ENCODE results near the gene CLIP4.

CLIP4 gene

GRCh38 chr2:29225814-29226213 is 110.6 kb downstream of the CLIP4 start:
- no peak for DNase-seq
- no peaks in the 10 kb centered on the region for H3K36me3 Mint-ChIP-seq (ENCODE audit: low read depth)
- peaks cover 17% of the 10 kb centered on the region for H3K4me1 Mint-ChIP-seq
- H3K27me3 Mint-ChIP-seq (ENCODE audit: low read depth, poor library complexity) = peaks cover 11% of the 10 kb centered on the region
- H3K9me3 Mint-ChIP-seq = no peaks in the 10 kb centered on the region
- TF ChIP-seq CTCF (IDR thresholded peaks at IDR 0.05) = no peak
- H3K27ac Mint-ChIP-seq = peak overlapping the region; percentile 46
- no peak overlapping the region for H3K4me3 Mint-ChIP-seq

GRCh38 chr2:29226375-29226774 is 111.2 kb downstream of the CLIP4 start:
- no peak overlapping the region for H3K27ac Mint-ChIP-seq
- no peaks in the 10 kb centered on the region for H3K9me3 Mint-ChIP-seq
- no peak for TF ChIP-seq CTCF (IDR thresholded peaks at IDR 0.05)
- no peak for DNase-seq
- peaks cover 20% of the 10 kb centered on the region for H3K4me1 Mint-ChIP-seq
- H3K4me3 Mint-ChIP-seq = no peak overlapping the region
- H3K36me3 Mint-ChIP-seq (ENCODE audit: low read depth) = no peaks in the 10 kb centered on the region
- peaks cover 13% of the 10 kb centered on the region for H3K27me3 Mint-ChIP-seq (ENCODE audit: low read depth, poor library complexity)

- Mint-ChIP-seq H3K27ac (no peak overlapping the region), H3K9me3 (no peaks in the 10 kb centered on the region), H3K4me1 (peaks cover 24% of the 10 kb centered on the region), H3K4me3 (no peak overlapping the region), H3K27me3 (ENCODE audit: low read depth, poor library complexity) (peaks cover 16% of the 10 kb centered on the region), H3K36me3 (ENCODE audit: low read depth) (no peaks in the 10 kb centered on the region)
- no peak for DNase-seq
- no peak for TF ChIP-seq CTCF (IDR thresholded peaks at IDR 0.05)
Observed at GRCh38 chr2:29226808-29227207, 111.6 kb downstream of the CLIP4 start.

- DNase-seq = no peak
- TF ChIP-seq CTCF (IDR thresholded peaks at IDR 0.05) = no peak
- H3K4me3 Mint-ChIP-seq = no peak overlapping the region
Observed at GRCh38 chr2:29227935-29228675, 112.9 kb downstream of the CLIP4 start.

GRCh38 chr2:29228947-29229346 is 113.7 kb downstream of the CLIP4 start:
- Mint-ChIP-seq H3K9me3 (no peaks in the 10 kb centered on the region), H3K4me3 (no peak overlapping the region), H3K4me1 (peaks cover 35% of the 10 kb centered on the region), H3K27me3 (ENCODE audit: low read depth, poor library complexity) (peaks cover 15% of the 10 kb centered on the region), H3K36me3 (ENCODE audit: low read depth) (no peaks in the 10 kb centered on the region), H3K27ac (no peak overlapping the region)
- no peak for TF ChIP-seq CTCF (IDR thresholded peaks at IDR 0.05)
- no peak for DNase-seq

More at GRCh38 chr2:29227935-29228675, 112.9 kb downstream of the CLIP4 start:
- Mint-ChIP-seq H3K9me3 (no peaks in the 10 kb centered on the region), H3K27ac (no peak overlapping the region), H3K36me3 (ENCODE audit: low read depth) (no peaks in the 10 kb centered on the region), H3K27me3 (ENCODE audit: low read depth, poor library complexity) (peaks cover 12% of the 10 kb centered on the region), H3K4me1 (peaks cover 29% of the 10 kb centered on the region)

- H3K36me3 Mint-ChIP-seq (ENCODE audit: low read depth) = no peaks in the 10 kb centered on the region
- no peak for TF ChIP-seq CTCF (IDR thresholded peaks at IDR 0.05)
- peaks cover 35% of the 10 kb centered on the region for H3K4me1 Mint-ChIP-seq
- H3K4me3 Mint-ChIP-seq = no peak overlapping the region
- H3K9me3 Mint-ChIP-seq = no peaks in the 10 kb centered on the region
- H3K27ac Mint-ChIP-seq = no peak overlapping the region
- H3K27me3 Mint-ChIP-seq (ENCODE audit: low read depth, poor library complexity) = peaks cover 15% of the 10 kb centered on the region
- no peak for DNase-seq
Observed at GRCh38 chr2:29229640-29230039, 114.4 kb downstream of the CLIP4 start.

Data from nephron progenitor cell (in vitro differentiated cells).